ENCODE data around the gene SETD5.

GRCh38 chr3:9403463-9403862, 6.0 kb downstream of the SETD5 start:
- no peak for TF ChIP-seq CTCF (IDR thresholded peaks at IDR 0.05; ENCODE audit: insufficient read depth, low read depth, low read length)
- no peak for TF ChIP-seq EZH2 (IDR thresholded peaks at IDR 0.05; ENCODE audit: insufficient read depth, low read length)

All from astrocyte (in vitro differentiated cells and primary cell).